ENCODE measurements around the gene C1QTNF8. TPM values are rescaled to one million over a fixed set of nuclear protein-coding genes. Genes with fewer than 3 reads are reported as not detected.

C1QTNF8 gene
- total and polyA plus RNA-seq, 2 experiments from 2014 or later, result 0.15 TPM; not detected in 1

DNA sequence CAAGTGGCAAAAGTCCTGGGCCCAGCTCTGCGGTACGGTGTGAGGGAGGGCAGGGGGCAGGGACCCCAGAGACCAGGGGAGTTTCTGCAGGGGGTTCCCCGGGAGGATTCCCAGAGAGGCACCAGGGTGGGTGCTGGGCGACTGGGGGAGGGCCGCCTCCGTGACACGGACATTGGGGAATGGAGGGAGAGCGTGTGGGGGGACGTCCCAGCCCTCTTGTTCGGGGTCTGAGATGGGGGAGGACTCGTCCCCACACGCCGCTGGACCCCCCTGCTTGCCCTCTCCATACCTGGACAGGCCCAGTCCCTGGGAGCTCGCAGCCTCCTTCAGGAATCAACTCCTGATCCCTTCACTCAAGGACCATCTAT lies 26.3 kb upstream of the C1QTNF8 start:
- peaks cover 9% of the 10 kb centered on the region for H3K4me1 ChIP-seq (ENCODE audit: low read depth)
- H3K27me3 ChIP-seq, result no peaks in the 10 kb centered on the region

DNA sequence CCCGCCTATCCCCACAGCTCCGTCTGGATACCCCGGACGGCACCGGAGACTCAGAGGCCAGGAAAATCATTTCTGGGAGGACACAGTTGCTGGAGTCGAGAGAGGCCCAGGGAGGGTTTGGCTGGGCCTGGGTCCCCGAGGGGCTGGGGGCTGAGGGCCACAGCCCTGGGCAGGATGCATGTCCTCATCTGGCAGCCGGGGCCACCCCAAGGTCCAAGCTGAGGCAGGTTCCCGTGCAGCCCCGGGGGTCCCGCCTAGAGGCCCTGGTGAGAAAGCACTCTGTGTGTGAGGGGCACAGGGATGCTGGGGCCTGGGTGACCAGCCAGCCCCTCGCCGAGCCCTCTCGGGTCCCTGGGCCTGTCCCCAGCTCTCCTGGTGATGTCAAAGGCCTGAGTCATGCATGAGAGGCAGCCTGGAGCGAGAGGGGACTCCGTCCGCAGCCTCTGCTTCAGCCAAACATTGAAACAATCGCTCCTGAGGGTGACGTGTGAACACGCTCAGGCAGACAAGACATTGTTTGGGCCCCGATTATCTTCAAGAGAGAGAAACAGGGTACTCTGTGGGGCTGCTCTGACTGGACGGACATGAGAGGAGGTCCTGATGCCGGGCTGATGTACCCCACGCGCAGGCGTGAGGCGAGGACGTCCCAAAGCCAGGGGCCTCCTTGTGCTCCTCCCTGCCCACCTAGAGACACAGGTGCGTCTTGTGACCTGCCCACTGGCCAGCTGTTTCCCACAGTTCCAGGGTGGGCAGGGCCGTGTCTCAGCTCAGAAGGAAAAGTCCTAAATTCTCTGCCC lies 25.8 kb upstream of the C1QTNF8 start:
- no peak for TF ChIP-seq CTCF (IDR thresholded peaks at IDR 0.05; ENCODE audit: low read depth, low read length)
- Histone ChIP-seq H3K9me3 (ENCODE audit: low read depth) (no peaks in the 10 kb centered on the region), H3K4me1 (ENCODE audit: low read depth) (peaks cover 12% of the 10 kb centered on the region), H3K4me3 (no peak overlapping the region), H3K27ac (no peak overlapping the region), H3K36me3 (no peaks in the 10 kb centered on the region), H3K27me3 (no peaks in the 10 kb centered on the region)
- no peak for DNase-seq (ENCODE audit: low read depth in 1 of 2, low spot score in 1 of 2)

More for the DNA sequence above, 26.3 kb upstream of the C1QTNF8 start:
- no peaks in the 10 kb centered on the region for H3K36me3 ChIP-seq
- DNase-seq (ENCODE audit: low read depth in 1 of 2, low spot score in 1 of 2), result no peak
- no peak for TF ChIP-seq CTCF (IDR thresholded peaks at IDR 0.05; ENCODE audit: low read depth, low read length)
- H3K27ac ChIP-seq, result no peak overlapping the region
- no peak overlapping the region for H3K4me3 ChIP-seq
- H3K9me3 ChIP-seq (ENCODE audit: low read depth), result no peaks in the 10 kb centered on the region

- Histone ChIP-seq H3K27ac (no peak overlapping the region), H3K4me1 (ENCODE audit: low read depth) (peaks cover 9% of the 10 kb centered on the region), H3K36me3 (no peaks in the 10 kb centered on the region), H3K4me3 (no peak overlapping the region), H3K27me3 (no peaks in the 10 kb centered on the region), H3K9me3 (ENCODE audit: low read depth) (no peaks in the 10 kb centered on the region)
- DNase-seq (ENCODE audit: low read depth in 1 of 2, low spot score in 1 of 2), result no peak
- no peak for TF ChIP-seq CTCF (IDR thresholded peaks at IDR 0.05; ENCODE audit: low read depth, low read length)
These were observed 25.0 kb upstream of the C1QTNF8 start for GRCh38 chr16:1121009-1121408.

- Histone ChIP-seq H3K36me3 (no peaks in the 10 kb centered on the region), H3K27ac (no peak overlapping the region), H3K4me3 (no peak overlapping the region), H3K4me1 (ENCODE audit: low read depth) (peaks cover 4% of the 10 kb centered on the region), H3K27me3 (no peaks in the 10 kb centered on the region), H3K9me3 (ENCODE audit: low read depth) (no peaks in the 10 kb centered on the region)
- no peak for DNase-seq (ENCODE audit: low read depth in 1 of 2, low spot score in 1 of 2)
- TF ChIP-seq CTCF (IDR thresholded peaks at IDR 0.05; ENCODE audit: low read depth, low read length), result no peak
These were observed 24.5 kb upstream of the C1QTNF8 start for GRCh38 chr16:1120577-1120941.

DNA sequence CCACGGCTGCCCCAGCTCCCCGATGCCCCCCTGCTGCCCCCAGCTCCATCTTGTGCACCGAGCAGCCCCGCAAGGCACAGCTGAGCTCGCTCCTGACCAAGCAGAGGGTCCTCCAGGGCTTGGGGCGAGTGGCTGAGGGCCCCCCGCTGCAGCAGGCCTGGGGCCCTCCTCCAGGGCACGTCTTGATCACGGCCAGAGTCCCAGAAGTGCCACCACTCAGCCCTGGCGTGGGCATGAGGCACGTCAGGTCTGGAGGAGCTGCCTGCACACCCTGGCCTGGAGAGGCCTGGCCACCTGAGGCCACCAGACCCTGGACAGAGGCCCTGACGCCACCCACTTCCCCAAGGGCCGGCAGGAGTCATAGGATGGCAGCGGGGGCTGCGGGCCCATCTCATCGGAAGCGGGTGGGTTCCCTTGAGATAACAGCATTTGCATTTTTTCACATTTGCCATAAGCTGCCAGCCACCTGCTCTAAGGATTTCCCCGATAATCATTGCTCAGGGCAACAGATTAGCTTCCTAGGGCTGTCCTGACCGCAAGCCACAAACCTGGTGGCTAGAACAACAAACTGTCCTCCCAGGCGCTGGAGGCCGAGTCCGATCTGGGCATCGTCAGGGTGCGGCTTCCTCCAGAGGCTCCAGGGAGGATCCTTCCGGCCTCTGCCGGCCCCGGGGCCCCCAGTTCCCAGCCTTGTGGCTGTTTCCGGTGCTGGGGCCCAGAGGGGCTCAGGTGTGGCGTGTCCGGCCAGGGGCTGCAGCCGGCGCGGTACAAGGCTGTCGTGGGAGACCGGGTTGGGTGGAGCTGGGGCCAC lies 23.9 kb upstream of the C1QTNF8 start:
- no peak for TF ChIP-seq CTCF (IDR thresholded peaks at IDR 0.05; ENCODE audit: low read depth, low read length)
- no peak overlapping the region for H3K27ac ChIP-seq
- H3K9me3 ChIP-seq (ENCODE audit: low read depth), result no peaks in the 10 kb centered on the region
- no peak for DNase-seq (ENCODE audit: low read depth in 1 of 2, low spot score in 1 of 2)
- no peak overlapping the region for H3K4me3 ChIP-seq
- H3K4me1 ChIP-seq (ENCODE audit: low read depth), result peaks cover 3% of the 10 kb centered on the region
- no peaks in the 10 kb centered on the region for H3K27me3 ChIP-seq
- H3K36me3 ChIP-seq, result no peaks in the 10 kb centered on the region

All from cardiac muscle cell (in vitro differentiated cells and primary cell).